Midbrain (tissue), 1 donor: ENCODE measurements around the gene LRRC17.
"Not testable (repeated sequence)": the region's sequence is repeated elsewhere in the genome, so short reads cannot be mapped to it uniquely, and the experiment has no call there.

ENCODE experiments used
- DNase-seq: peaks from one replicate; lab custom pipeline; 2025; lab: John Stamatoyannopoulos, UW

The LRRC17 gene

GRCh38 chr7:102942181-102942866 lies 29.5 kb downstream of the LRRC17 start:
- DNase-seq = no peak

DNA sequence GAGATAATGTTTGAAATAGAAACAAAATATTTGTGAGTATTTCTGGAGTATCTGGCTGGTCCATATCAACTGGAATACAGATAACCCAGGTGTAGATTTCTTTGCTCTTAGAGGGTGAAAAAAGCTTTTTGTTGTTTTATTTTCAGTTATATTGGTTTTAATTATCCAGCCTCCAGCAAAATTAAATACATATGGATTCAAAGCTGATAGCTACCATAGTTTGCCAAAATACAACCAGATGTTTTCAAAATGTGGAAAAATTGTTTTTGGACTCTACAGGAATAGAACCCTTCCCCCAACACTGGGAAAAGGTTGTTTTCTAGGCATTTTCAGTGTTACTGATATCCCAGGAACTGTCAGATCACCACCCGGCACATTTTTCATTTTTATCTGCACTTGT lies 30.1 kb downstream of the LRRC17 start:
- no peak for DNase-seq

DNA sequence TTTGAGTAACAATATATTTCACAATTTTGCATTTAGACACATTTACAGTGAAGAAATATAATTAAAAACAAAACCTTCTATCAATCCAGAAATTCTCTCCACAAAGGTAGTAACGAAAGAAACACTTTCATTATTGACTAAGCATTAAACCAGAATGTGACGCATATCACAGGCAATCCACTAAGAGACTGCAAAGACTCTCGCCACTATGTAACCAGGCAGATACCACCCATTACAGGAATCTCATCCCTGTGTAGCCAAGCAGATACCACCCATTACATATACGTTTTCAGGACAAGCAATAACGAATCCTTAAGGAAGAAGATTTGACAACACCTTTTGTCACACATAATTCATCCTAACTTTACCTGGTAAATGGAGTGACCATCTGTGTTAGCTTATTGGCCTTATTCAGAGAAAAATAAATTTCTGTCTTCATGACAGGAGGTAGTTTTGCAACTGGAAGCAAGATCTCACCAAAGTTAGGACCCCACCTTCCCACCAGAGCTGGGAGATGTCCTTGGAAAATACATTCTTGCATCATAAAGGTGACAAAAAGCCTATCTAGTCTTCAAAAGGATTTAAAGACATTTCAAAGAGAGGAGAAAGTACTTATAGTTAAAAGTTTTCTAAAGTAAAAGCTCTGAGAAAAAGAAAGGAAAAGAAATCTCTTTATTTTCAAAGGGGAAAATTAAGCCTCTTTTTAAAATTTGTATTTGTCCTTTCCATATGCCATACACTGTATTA lies 30.8 kb downstream of the LRRC17 start:
- no peak for DNase-seq

GRCh38 chr7:102944241-102944640 lies 31.4 kb downstream of the LRRC17 start:
- no peak for DNase-seq

GRCh38 chr7:102951839-102952238 lies 39.0 kb downstream of the LRRC17 start:
- DNase-seq = no peak

DNA sequence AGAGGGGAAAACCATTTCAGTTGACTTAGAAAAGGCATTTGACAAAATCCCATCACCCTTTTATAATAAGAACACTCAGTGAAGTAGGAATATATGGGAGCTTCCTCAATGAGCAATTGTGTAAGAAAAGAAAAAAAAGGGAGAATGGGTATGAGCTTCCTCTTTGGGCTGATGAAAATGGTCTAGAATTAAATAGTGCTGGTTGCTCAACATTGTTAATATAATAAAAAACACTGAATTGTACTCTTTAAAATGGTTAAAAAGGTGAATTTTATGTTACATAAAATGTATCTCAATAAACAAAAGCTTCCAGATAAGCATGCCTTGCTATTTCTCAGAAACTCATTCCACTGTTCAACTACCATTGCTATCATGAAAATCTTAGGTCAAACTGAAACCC lies 40.6 kb downstream of the LRRC17 start:
- no peak for DNase-seq

DNA sequence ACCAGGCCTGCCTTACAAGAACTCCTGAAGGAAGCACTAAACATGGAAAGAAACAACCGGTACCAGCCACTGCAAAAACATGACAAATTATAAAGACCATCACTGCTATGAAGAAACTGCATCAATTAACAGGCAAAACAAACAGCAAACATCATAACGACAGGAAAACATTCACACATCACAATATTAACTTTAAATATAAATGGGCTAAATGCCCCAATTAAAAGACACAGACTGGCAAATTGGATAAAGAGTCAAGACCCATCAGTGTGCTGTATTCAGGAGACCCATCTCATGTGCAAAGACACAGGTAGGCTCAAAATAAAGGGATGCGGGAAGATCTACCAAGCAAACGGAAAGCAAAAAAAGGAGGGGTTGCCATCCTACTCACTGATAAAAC lies 41.6 kb downstream of the LRRC17 start:
- DNase-seq = not testable (repeated sequence)

GRCh38 chr7:102958004-102958403 lies 45.2 kb downstream of the LRRC17 start:
- not testable (repeated sequence) for DNase-seq

GRCh38 chr7:102961993-102962392 lies 49.2 kb downstream of the LRRC17 start:
- not testable (repeated sequence) for DNase-seq

- DNase-seq = no peak
Measured at GRCh38 chr7:102966465-102966864, 53.7 kb downstream of the LRRC17 start.

GRCh38 chr7:102967798-102968197 lies 55.0 kb downstream of the LRRC17 start:
- DNase-seq = no peak

- no peak for DNase-seq
Measured at GRCh38 chr7:102973096-102973802, 60.4 kb downstream of the LRRC17 start.

DNA sequence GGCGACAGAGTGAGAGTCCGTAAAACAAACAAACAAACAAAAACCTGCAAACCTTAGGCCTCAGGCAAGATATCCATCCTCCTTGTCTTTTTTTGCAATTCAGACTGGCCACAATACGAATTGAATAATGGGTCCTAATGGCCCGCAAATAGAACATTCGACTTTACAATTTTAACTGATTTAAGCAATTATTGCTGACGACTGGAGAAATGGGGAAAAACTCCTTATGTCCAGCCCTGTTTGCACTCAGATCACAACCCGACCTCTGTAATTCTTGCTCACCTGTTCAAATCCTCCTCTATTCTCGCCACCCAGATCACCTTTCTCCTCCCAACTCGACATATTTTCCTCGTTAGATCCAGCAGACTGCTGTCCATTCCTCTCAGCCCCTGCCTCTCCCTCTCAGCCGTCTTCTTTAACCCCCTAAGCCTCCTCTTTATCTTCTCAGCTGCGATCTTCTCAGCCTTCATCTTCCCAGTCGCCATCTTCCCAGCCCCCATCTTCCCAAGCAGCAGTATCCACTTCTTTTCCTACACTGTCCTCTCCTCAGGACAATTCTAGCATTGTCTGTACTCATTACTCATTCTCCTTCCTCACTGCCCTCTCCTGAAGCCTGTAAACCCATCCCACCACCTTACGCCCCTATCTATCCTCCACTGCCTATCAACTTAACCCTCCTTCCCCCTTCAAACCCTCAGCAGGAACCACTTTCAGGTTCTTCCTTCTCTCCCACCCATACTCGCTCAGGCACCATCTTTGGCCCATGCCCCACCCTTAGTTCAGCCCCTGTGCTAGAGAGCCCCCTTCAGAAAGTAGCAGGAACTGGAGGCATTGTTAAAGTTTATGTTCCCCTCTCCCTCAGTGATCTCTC lies 61.8 kb downstream of the LRRC17 start:
- DNase-seq = no peak

- no peak for DNase-seq
Measured at GRCh38 chr7:102975854-102976253, 63.1 kb downstream of the LRRC17 start.

- no peak for DNase-seq
Measured at GRCh38 chr7:102976493-102976892, 63.7 kb downstream of the LRRC17 start.

DNA sequence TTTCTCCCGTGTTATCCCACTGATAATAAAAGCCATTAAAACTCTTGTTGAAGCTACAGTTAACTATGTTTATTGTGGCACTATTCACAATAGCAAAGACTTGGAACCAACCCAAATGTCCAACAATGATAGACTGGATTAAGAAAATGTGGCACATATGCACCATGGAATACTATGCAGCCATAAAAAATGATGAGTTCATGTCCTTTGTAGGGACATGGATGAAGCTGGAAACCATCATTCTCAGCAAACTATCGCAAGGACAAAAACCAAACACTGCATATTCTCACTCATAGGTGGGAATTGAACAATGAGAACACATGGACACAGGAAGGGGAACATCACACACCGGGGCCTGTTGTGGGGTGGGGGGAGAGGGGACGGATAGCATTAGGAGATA lies 64.8 kb downstream of the LRRC17 start:
- not testable (repeated sequence) for DNase-seq

- DNase-seq = no peak
Measured at GRCh38 chr7:102978284-102978683, 65.5 kb downstream of the LRRC17 start.

- DNase-seq = no peak
Measured at GRCh38 chr7:102979670-102980069, 66.9 kb downstream of the LRRC17 start.

GRCh38 chr7:102981451-102981850 lies 68.7 kb downstream of the LRRC17 start:
- DNase-seq = no peak

GRCh38 chr7:102982235-102982634 lies 69.4 kb downstream of the LRRC17 start:
- no peak for DNase-seq

DNA sequence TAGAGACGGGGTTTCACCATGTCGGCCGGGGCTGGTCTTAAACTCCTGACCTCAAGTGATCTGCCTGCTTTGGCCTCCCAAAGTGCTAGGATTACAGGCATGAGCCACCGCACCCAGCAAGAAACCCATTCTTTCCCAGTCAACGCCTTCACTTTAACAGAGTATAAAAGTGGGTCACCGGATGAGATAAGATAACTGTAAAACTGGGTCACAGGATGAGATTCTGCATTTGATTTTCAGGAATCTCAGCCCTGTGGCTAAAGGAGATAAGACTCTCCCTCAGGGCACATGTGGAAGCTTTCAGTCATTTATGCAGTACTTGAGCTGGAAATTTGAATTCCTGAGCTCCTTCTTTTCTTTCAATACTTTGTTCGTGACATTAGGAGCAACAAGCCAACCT lies 70.8 kb downstream of the LRRC17 start:
- no peak for DNase-seq

DNA sequence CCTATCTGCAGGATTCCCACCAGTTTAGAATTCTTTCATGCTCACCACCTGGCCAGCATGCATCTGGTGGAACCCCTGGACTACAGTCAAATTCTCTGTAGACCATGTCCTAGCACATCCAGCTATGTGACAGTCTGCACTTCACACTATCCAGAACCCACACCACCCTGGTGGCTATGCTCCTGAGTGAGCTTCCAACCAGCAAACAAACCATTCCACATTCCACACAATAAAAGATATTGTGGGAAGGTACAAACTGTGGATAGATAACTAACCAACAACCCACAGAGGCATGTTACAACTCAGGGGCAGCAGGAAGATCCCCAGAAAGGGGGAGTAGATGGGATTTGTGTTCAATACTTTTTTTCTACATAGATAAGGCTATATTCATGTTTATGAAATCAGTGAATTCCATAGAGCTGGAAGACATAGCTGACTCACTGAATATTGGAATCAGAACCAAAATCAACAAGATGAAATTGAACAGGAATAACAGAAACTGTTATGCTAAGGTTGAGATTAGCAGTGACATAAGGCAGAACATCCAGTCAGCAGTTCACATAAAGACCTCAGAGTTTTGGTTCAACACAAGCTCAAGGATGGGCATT lies 72.5 kb downstream of the LRRC17 start:
- no peak for DNase-seq
